OCI-LY3 (cell line): Measurements from ENCODE around the gene PDZK1.
"Not testable (repeated sequence)": the region's sequence is repeated elsewhere in the genome, so short reads cannot be mapped to it uniquely, and the experiment has no call there.

Experiments used
- CTCF ChIP-seq: fragments of 200-600, 300-600 bp; sonication (generic); IDR thresholded peaks from 2 replicates; pipeline ENCODE4 v1.5.1; 2014; ENCODE audit warnings: antibody characterized with exemption, low read length, low read depth
- EZH2phosphoT487 ChIP-seq: fragments of 200-600 bp; shearing (Covaris generic); IDR thresholded peaks from 2 replicates; pipeline ENCODE4 v1.6.1; 2018; ENCODE audit warnings: antibody characterized with exemption, mixed run types, low read depth

GRCh38 chr1:145656245-145656943, 50.8 kb downstream of the PDZK1 start:
- not testable (repeated sequence) for TF ChIP-seq CTCF, EZH2phosphoT487
